Cardiac septum (tissue), 1 donor: ENCODE data around the gene PHLPP2. TPM values are rescaled to one million over a fixed set of nuclear protein-coding genes. Genes with fewer than 3 reads are reported as not detected.

Source experiments
- total RNA-seq: library from RNA; stranded (reverse); fragmentation: NEBNext Ultra II Directional; extraction: Animal tissue kit (Norgen Biotek cat#: 25700); gene quantifications from one replicate; pipeline ENCODE4 v1.2.1, GENCODE V29; 2021
- donor health status: DM: no; HTN: no; CAD: no.

The PHLPP2 gene
- total RNA-seq, 1 donor from 2014 or later: 6.6 TPM

Other genes starting within 250 kb of the PHLPP2 start
- 2.6 TPM for gene ZNF19, start 235.4 kb downstream of the PHLPP2 start, total RNA-seq
- not detected for gene CHST4, start 198.3 kb downstream of the PHLPP2 start, total RNA-seq
- gene TAT, start 147.6 kb downstream of the PHLPP2 start, total RNA-seq: not detected
- not detected for gene MARVELD3, start 98.5 kb downstream of the PHLPP2 start, total RNA-seq
- 39.2 TPM for gene AP1G1, start 84.1 kb upstream of the PHLPP2 start, total RNA-seq
- 22.9 TPM for gene ATXN1L, start 121.3 kb upstream of the PHLPP2 start, total RNA-seq
- gene ZNF821, start 159.5 kb upstream of the PHLPP2 start, total RNA-seq: 7.2 TPM
- 111 TPM for gene IST1, start 170.8 kb upstream of the PHLPP2 start, total RNA-seq